GM23338 (cell line): Measurements from ENCODE around the gene SLC16A11. TPM values are rescaled to one million over a fixed set of nuclear protein-coding genes. Genes with fewer than 3 reads are reported as not detected.
A peak's percentile ranks its signal among the peaks of the same experiment; 100 is the strongest.

Experiments used
- ATAC-seq: fragments of 200-7000 bp; cut with Tn5 transposase; 3 replicates; pipeline ENCODE4 v1.9.1; 2020
- DNase-seq: peaks from one replicate; pipeline ENCODE4 v3.0.0-alpha.2; 2015; ENCODE audit warnings: low spot score
- H2AFZ ChIP-seq: fragments of 200-600 bp; sonication (generic); 2 replicates; pipeline ENCODE4 v1.8.0; 2016; ENCODE audit warnings: antibody characterized with exemption, mild to moderate bottlenecking, moderate library complexity
- H3F3A ChIP-seq: fragments of 200-600 bp; sonication (generic); replicated peaks from 2 replicates; pipeline ENCODE4 v1.8.0; 2017; ENCODE audit warnings: antibody characterized with exemption, mixed run types, low read depth
- H3K27ac ChIP-seq: fragments of 200-600 bp; sonication (generic); 2 replicates; pipeline ENCODE4 v1.6.1; 2016; ENCODE audit warnings: low read depth
- H3K27me3 ChIP-seq: fragments of 200-600 bp; sonication (generic); 2 replicates; pipeline ENCODE4 v1.8.0; 2016; ENCODE audit warnings: mild to moderate bottlenecking, mixed run types, moderate library complexity; ENCODE audit not compliant: insufficient read depth
- H3K36me3 ChIP-seq: fragments of 200-600 bp; sonication (generic); 2 replicates; pipeline ENCODE4 v1.8.0; 2016; ENCODE audit warnings: mild to moderate bottlenecking; ENCODE audit not compliant: insufficient read depth
- H3K4me1 ChIP-seq: fragments of 200-600 bp; sonication (generic); 2 replicates; pipeline ENCODE4 v1.8.0; 2016; ENCODE audit warnings: mild to moderate bottlenecking, moderate library complexity; ENCODE audit not compliant: insufficient read depth
- H3K4me2 ChIP-seq: fragments of 200-600 bp; sonication (generic); 2 replicates; pipeline ENCODE4 v1.7.1; 2017; ENCODE audit warnings: mixed run types
- H3K4me3 ChIP-seq: fragments of 200-600 bp; sonication (generic); 2 replicates; pipeline ENCODE4 v1.6.1; 2016; ENCODE audit warnings: mixed run types
- H3K79me2 ChIP-seq: fragments of 200-600 bp; sonication (generic); replicated peaks from 2 replicates; pipeline ENCODE4 v1.8.0; 2017; ENCODE audit warnings: mild to moderate bottlenecking; ENCODE audit not compliant: insufficient read depth
- H3K9me2 ChIP-seq: fragments of 200-600 bp; sonication (generic); 2 replicates; pipeline ENCODE4 v1.8.0; 2017; ENCODE audit not compliant: insufficient read depth
- H4K20me1 ChIP-seq: fragments of 200-600 bp; sonication (generic); replicated peaks from 2 replicates; pipeline ENCODE4 v1.8.0; 2017; ENCODE audit warnings: mild to moderate bottlenecking; ENCODE audit not compliant: insufficient read depth
- H3K27ac Mint-ChIP-seq: 2 replicates; pipeline ENCODE4 v1.8.0; 2020; ENCODE audit warnings: inconsistent platforms, mild to moderate bottlenecking, moderate library complexity, mixed read lengths
- H3K27me3 Mint-ChIP-seq: 3 replicates; pipeline ENCODE4 v1.8.0; 2022; ENCODE audit warnings: low read depth, mild to moderate bottlenecking, moderate library complexity, mixed read lengths, inconsistent platforms; ENCODE audit not compliant: insufficient read depth, poor library complexity
- H3K36me3 Mint-ChIP-seq: 3 replicates; pipeline ENCODE4 v1.8.0; 2021; ENCODE audit warnings: low read depth, mild to moderate bottlenecking, inconsistent platforms, moderate library complexity, mixed read lengths
- H3K4me1 Mint-ChIP-seq: 3 replicates; pipeline ENCODE4 v1.8.0; 2020; ENCODE audit warnings: mild to moderate bottlenecking, inconsistent platforms, mixed read lengths
- H3K4me3 Mint-ChIP-seq: 3 replicates; pipeline ENCODE4 v1.8.0; 2021; ENCODE audit warnings: moderate library complexity, mild to moderate bottlenecking, inconsistent platforms, mixed read lengths
- H3K9me3 Mint-ChIP-seq: 3 replicates; pipeline ENCODE4 v1.8.0; 2020; ENCODE audit warnings: moderate library complexity, mild to moderate bottlenecking, inconsistent platforms, mixed read lengths
- EZH2phosphoT487 ChIP-seq: fragments of 200-600 bp; sonication (generic); IDR thresholded peaks from one replicate; pipeline ENCODE4 v1.8.1; 2018; ENCODE audit warnings: antibody characterized with exemption; ENCODE audit not compliant: unreplicated experiment
- NANOG ChIP-seq: IDR thresholded peaks from 2 replicates; pipeline ENCODE4 v1.6.1; 2016; ENCODE audit warnings: antibody characterized with exemption, borderline replicate concordance
- STAT1 ChIP-seq: IDR thresholded peaks from one replicate; pipeline ENCODE4 v1.6.1; 2016; ENCODE audit warnings: antibody characterized with exemption; ENCODE audit not compliant: unreplicated experiment
- ZNF331 ChIP-seq: fragments of 250-450 bp; sonication (Bioruptor Pico); IDR thresholded peaks from 2 replicates; pipeline ENCODE4 v1.5.0; 2020; ENCODE audit warnings: low read depth, mild to moderate bottlenecking, moderate library complexity
- polyA plus RNA-seq: library from polyadenylated mRNA; unstranded; fragments of >200 nt; fragmentation: Nextera tagmentation; extraction: Ambion mirVana; gene quantifications from 2 replicates; pipeline ENCODE4 v1.2.1, GENCODE V29; 2016
- total RNA-seq: library from RNA; depleted of rRNA; stranded (reverse); fragments of >200 nt; shearing (Covaris generic); gene quantifications from 2 replicates; pipeline ENCODE4 v1.2.3, GENCODE V29; 2014
- TF ChIP-seq, protein P1 (sequence below), 2 experiments: fragments of 200-600 bp in 1 of 2; sonication (generic) in 1 of 2; conservative IDR thresholded peaks; 2 replicates each; pipeline versions ENCODE4 v1.5.1 to v1.6.1; 2016 to 2017; ENCODE audit warnings: antibody characterized with exemption in 2 of 2, low read depth in 2 of 2, mild to moderate bottlenecking in 2 of 2, moderate library complexity in 1 of 2
- TF ChIP-seq, protein P2 (sequence below): IDR thresholded peaks from one replicate; pipeline ENCODE4 v1.6.1; 2018; ENCODE audit warnings: antibody characterized with exemption; ENCODE audit not compliant: unreplicated experiment
- TF ChIP-seq, protein P3 (sequence below): IDR thresholded peaks from 2 replicates; pipeline ENCODE4 v1.6.1; 2016; ENCODE audit warnings: antibody characterized with exemption

SLC16A11 gene
- total and polyA plus RNA-seq, 2 experiments from 2014 or later: 0.42 to 0.68 TPM

DNA sequence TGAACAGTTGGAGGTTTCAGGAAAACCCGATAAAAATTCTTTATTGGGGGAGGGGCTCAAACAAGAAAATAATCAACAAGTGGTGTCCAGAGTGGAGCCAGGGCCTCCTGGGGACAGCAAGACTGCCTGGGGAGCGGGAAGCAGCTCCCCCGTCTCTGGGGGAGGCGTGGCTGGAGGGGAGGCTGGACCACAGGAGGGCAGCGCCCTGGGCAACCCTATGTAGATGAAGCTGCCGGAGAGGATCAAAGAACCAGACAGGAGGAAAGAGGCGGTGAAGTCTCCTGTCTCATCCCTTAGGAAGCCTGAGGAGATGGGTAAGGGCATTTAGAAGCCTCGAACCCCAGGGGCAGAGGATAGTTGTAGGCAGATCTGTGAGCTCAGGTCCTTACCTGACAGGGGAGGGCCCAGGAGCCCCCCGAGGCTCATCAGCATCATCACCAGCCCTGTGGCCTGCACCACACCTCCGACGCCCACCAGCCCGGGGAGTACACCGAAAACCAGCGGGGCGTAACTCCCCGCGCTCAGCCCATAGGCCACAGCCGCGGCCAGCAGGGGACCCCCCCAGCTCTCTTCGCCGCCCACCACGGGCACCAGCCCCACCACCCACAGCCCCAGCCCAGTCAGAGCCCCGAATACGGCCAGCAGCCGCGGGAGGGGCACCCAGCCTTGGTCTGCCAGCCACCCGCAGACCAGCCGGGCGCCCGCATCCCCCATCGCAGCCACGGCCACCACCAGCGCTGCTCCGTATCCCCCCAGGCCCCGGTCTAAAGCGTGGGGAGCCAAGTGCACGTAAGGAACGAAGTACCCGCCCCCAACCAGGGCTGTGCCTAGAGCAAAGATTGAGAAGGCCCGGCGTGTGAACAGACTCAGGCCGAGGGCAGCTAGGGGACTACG, 2.0 kb downstream of the SLC16A11 start:
- H3K4me3 ChIP-seq: peak overlapping the region; percentile 79
- H3K36me3 ChIP-seq: no peaks in the 10 kb centered on the region
- ATAC-seq (peak; percentile 20), DNase-seq (peak; percentile 64)
- H3F3A ChIP-seq: peaks cover 14% of the 10 kb centered on the region; the same call in 1 of the 2 replicates
- peak overlapping the region; percentile 94 for H3K4me2 ChIP-seq
- H3K4me1 ChIP-seq: peaks cover 22% of the 10 kb centered on the region; the same call in 1 of the 2 replicates
- Mint-ChIP-seq H3K9me3 (no peaks in the 10 kb centered on the region), H3K27ac (no peak overlapping the region), H3K4me3 (peak overlapping the region; percentile 72), H3K4me1 (peaks cover 32% of the 10 kb centered on the region), H3K27me3 (peaks cover 40% of the 10 kb centered on the region), H3K36me3 (peaks cover 3% of the 10 kb centered on the region; the same call in 1 of the 3 replicates)
- 0 out of 2 replicates have a peak overlapping the region, but pooled peaks have one; percentile 56 for H2AFZ ChIP-seq
- H3K79me2 ChIP-seq: no peaks in the 10 kb centered on the region
- TF ChIP-seq, protein P1, sequence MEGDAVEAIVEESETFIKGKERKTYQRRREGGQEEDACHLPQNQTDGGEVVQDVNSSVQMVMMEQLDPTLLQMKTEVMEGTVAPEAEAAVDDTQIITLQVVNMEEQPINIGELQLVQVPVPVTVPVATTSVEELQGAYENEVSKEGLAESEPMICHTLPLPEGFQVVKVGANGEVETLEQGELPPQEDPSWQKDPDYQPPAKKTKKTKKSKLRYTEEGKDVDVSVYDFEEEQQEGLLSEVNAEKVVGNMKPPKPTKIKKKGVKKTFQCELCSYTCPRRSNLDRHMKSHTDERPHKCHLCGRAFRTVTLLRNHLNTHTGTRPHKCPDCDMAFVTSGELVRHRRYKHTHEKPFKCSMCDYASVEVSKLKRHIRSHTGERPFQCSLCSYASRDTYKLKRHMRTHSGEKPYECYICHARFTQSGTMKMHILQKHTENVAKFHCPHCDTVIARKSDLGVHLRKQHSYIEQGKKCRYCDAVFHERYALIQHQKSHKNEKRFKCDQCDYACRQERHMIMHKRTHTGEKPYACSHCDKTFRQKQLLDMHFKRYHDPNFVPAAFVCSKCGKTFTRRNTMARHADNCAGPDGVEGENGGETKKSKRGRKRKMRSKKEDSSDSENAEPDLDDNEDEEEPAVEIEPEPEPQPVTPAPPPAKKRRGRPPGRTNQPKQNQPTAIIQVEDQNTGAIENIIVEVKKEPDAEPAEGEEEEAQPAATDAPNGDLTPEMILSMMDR (conservative IDR thresholded peaks at IDR 0.05; ENCODE audit: low read depth in 2 of 2): no peak
- TF ChIP-seq NANOG: no peak
- peaks cover 58% of the 10 kb centered on the region for H3K27me3 ChIP-seq
- H3K27ac ChIP-seq: no peak overlapping the region
- peaks cover 6% of the 10 kb centered on the region for H4K20me1 ChIP-seq
- H3K9me2 ChIP-seq: no peaks in the 10 kb centered on the region

DNA sequence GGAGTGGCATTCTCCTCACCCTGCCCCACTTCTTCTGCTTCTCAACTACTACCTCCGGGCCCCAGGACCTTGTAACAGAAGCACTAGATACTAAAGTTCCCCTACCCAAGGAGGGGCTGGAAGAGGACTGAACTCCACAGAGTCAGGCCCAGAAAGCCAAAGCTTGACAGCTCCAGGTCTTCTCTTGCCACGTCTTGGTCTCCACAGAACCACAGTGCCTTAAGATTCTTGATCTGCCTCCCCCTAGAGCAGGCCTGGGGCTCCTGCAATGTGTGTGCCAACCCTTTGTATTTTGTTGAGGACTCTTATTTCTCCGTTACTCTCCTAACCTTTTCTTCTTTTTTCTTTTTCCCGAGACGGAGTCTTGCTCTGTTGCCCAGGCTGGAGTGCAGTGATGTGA, 4.1 kb downstream of the SLC16A11 start:
- H3K4me3 ChIP-seq: no peak overlapping the region
- H3K27me3 ChIP-seq: peaks cover 40% of the 10 kb centered on the region
- peaks cover 6% of the 10 kb centered on the region for H4K20me1 ChIP-seq
- DNase-seq (no peak), ATAC-seq (no peak)
- no peak overlapping the region for H3K4me3 Mint-ChIP-seq
- peaks cover 20% of the 10 kb centered on the region for H3K4me1 ChIP-seq
- H3K79me2 ChIP-seq: no peaks in the 10 kb centered on the region
- H3K36me3 ChIP-seq: no peaks in the 10 kb centered on the region
- TF ChIP-seq STAT1: no peak
- TF ChIP-seq, protein P2, sequence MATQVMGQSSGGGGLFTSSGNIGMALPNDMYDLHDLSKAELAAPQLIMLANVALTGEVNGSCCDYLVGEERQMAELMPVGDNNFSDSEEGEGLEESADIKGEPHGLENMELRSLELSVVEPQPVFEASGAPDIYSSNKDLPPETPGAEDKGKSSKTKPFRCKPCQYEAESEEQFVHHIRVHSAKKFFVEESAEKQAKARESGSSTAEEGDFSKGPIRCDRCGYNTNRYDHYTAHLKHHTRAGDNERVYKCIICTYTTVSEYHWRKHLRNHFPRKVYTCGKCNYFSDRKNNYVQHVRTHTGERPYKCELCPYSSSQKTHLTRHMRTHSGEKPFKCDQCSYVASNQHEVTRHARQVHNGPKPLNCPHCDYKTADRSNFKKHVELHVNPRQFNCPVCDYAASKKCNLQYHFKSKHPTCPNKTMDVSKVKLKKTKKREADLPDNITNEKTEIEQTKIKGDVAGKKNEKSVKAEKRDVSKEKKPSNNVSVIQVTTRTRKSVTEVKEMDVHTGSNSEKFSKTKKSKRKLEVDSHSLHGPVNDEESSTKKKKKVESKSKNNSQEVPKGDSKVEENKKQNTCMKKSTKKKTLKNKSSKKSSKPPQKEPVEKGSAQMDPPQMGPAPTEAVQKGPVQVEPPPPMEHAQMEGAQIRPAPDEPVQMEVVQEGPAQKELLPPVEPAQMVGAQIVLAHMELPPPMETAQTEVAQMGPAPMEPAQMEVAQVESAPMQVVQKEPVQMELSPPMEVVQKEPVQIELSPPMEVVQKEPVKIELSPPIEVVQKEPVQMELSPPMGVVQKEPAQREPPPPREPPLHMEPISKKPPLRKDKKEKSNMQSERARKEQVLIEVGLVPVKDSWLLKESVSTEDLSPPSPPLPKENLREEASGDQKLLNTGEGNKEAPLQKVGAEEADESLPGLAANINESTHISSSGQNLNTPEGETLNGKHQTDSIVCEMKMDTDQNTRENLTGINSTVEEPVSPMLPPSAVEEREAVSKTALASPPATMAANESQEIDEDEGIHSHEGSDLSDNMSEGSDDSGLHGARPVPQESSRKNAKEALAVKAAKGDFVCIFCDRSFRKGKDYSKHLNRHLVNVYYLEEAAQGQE: no peak
- TF ChIP-seq ZNF331 (CRISPR knock-in tag): no peak
- no peak for TF ChIP-seq EZH2phosphoT487
- TF ChIP-seq, protein P3, sequence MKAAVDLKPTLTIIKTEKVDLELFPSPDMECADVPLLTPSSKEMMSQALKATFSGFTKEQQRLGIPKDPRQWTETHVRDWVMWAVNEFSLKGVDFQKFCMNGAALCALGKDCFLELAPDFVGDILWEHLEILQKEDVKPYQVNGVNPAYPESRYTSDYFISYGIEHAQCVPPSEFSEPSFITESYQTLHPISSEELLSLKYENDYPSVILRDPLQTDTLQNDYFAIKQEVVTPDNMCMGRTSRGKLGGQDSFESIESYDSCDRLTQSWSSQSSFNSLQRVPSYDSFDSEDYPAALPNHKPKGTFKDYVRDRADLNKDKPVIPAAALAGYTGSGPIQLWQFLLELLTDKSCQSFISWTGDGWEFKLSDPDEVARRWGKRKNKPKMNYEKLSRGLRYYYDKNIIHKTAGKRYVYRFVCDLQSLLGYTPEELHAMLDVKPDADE: no peak
- H3K4me2 ChIP-seq: no peak overlapping the region
- peaks cover 3% of the 10 kb centered on the region; the same call in 1 of the 3 replicates for H3K36me3 Mint-ChIP-seq
- no peak overlapping the region for H3K27ac Mint-ChIP-seq
- H3K27ac ChIP-seq: no peak overlapping the region
- peaks cover 30% of the 10 kb centered on the region for H3K4me1 Mint-ChIP-seq
- H3K9me2 ChIP-seq: no peaks in the 10 kb centered on the region
- H3K9me3 Mint-ChIP-seq: no peaks in the 10 kb centered on the region
- H3F3A ChIP-seq: peaks cover 19% of the 10 kb centered on the region; the same call in 1 of the 2 replicates
- H2AFZ ChIP-seq: no peak overlapping the region
- peaks cover 37% of the 10 kb centered on the region for H3K27me3 Mint-ChIP-seq
